ENCODE results near the gene DPEP1.
"Not testable (repeated sequence)": the region's sequence is repeated elsewhere in the genome, so short reads cannot be mapped to it uniquely, and the experiment has no call there.

The DPEP1 gene

DNA sequence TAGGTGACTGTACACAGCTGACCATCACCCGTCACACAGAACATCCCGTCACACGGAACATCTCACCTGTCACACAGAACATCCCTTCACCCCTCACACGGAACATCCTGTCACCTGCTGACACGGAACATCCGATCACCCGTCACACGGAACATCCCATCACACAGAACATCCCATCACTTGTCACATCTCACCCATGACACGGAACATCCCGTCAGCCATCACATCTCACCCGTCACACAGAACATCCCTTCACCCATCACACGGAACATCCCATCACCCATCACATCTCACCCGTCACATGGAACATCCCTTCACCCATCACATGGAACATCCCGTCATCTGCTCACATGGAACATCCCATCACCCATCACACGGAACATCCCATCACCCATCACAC, 34.1 kb upstream of the DPEP1 start:
- DNase-seq = no peak

DNA sequence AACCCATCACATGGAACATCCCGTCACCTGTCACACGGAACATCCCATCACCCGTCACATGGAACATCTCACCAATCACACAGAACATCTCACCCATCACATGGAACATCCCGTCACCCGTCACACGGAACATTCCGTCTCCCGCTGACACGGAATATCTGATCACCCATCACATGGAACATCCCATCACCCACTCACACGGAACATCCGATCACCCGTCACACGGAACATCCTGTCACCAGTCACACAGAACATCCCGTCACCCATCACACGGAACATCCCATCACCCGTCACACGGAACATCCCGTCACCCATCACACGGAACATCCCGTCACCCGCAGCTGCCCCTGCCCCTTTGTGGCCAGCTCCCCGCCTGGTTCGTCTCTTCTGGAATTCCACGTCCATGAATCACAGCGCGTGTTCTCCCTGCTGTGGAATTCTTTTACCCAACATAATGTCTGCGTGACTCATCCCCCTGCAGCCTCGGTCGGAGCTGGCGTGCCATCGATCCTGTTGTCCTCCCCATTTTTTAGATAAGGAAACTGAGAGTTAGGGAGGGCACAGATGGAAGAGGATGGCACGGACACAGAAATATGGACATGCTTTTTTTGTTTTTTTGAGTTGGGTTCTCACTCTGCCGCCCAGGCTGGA, 32.3 kb upstream of the DPEP1 start:
- no peak for DNase-seq

DNA sequence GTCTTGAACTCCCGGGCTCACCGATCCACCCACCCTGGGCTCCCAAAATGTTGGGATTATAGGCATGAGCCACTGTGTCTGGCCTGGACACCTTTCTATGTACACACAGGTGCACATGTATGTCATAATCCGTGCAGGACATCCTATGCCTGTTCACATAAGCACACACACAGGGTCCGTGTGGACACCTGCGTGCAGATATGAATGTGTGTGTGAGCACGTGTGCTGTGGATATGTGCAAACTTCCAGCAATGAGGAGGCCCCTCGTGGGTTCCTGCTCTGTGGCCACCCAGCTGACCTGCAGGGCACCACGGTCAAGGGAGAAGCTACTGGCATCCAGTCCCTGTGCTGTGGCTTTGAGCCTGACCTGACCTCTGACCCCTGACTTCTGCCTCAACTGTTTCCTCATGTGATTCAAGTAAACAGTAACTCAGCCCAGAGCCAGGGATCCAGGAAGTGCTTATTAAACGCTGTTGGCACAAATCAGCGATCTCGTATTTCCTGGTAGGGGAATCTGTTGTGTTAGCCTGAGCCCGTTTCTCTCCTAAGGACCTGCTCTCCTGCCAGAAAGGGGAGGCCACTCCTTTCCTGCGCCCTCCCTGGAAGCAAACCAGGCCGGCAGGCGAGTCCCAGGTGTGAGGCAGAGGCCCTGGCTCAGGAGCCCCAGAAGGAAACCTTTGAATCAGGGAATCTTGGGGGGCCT, 31.4 kb upstream of the DPEP1 start:
- DNase-seq = no peak

DNA sequence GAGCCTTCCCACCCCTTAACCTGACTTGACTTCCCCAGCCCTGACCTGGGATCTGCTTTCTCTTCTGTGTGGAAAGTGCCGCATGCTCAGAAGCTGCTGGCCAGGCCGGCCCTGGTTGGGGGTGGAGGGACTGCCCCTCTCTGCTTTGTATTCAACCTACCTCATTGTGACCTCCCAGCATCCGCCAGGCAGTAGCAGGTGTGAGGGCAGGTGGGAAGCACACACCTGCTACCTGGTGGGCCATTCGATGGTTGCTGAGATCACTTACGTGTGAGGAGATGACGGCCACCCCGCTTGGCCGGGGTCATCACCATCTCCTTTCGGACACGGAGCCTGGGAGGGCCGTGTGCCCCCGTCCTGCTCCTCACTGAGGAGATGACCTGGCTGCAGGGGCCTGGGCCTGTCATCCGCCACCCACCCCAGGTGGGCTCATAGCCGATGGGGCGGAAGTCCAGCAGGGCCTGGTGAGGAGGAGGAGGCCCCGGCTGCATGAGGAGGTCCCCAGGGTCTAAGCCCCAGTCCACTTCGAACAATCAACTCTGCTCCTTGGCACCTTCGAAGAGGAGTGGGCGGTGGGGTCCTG, 30.7 kb upstream of the DPEP1 start:
- no peak for DNase-seq

DNA sequence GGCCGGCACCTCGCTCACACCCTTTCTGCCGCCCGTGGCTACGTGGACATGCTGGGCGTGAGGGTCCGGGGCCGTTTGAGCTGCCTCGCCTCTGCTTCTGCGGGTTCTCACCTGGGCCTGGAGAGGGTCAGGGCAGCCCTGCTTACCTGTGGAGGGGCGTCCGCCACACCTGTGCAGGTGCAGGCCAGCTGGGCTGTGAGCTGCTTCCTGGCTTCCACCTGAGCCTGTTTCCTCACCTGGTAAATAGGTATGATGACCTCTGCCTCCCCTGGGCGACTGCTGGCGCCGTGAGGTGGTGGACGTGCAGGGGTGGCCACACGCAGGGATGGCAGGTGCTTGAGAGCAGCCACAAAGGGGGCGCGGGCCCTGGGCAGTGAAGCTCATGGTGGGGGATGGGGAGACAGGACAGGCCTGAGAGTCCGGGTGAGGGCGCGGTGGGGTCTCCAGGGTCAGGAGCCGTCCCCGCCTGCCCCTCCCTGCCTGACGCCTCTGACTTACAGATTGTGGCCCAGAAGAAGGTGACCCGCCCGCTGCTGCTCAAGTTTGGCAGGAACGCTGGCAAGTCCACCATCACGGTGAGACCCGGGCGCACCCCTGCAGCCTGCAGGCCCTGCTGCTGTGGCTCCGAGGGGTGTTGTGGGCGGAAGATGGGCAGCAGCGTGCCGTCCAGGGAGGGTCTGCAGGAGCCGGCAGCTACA, 30.1 kb upstream of the DPEP1 start:
- DNase-seq = no peak

DNA sequence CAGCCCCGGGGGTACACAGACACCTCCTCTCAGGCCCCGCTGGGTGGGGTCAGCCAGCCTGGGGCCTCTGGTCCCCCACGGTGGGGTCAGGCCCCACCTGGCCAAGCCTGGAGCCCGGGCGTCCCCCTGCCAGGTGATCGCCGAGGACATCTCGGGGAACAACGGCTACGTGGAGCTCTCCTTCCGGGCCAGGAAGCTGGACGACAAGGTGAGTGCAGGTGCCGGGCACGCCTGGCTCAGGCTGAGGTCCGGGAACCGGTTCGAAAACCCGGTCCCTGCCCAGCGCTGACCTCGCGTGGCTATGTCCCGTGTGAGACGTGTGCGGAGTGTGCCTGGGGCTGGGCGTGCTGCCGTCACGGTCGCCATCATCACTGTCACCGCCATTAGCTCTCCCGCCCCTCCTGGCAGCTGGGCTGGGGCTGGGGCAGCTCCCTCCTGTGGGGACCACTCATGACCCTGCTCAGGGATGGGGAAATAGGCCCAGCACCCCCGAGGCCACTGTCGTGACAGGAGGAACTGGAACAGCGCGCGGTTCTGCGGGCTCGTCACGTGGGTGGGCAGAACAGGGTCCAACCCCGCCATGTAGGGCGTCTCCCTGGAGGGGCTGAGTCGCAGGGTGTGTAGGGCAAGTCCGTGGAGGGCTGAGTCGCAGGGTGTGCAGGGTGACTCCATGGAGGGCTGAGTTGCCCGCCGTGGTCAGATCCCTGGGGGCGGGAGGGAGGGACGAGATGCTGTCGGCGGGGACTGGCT, 29.4 kb upstream of the DPEP1 start:
- DNase-seq = no peak

DNA sequence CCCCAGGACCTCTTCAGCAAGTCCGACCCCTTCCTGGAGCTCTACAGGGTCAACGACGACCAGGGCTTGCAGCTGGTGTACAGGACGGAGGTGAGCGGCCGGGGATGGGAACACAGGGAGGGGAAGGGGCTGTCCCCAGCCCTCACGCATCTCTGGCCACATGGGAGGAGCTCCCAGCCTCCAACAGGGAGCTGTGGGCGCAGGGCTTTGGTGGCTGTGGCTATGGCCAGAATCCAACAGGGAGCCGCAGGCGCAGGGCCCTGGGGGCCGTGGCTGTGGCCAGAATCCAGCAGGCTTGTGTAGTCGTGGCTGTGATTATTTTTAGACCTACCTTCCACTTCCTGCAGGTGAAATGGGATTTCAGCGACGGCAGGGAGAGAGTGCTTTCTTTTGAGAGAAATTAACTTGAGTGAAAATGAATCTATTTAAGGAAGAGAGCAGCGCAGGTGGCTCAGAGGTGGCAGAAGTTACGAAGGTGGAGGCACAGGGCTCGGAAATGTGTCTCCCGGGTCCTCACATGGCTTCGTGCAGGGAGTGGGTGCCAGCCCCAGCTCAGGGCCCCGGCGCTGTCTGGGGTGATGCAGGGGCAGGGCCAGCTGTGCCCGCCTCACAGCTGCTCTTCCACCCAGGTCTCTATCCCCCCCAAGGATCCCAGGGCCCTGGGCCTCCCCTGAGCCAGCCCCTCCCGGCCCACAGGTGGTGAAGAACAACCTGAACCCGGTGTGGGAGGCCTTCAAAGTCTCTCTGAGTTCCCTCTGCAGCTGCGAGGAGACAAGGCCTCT, 28.5 kb upstream of the DPEP1 start:
- DNase-seq = no peak

DNA sequence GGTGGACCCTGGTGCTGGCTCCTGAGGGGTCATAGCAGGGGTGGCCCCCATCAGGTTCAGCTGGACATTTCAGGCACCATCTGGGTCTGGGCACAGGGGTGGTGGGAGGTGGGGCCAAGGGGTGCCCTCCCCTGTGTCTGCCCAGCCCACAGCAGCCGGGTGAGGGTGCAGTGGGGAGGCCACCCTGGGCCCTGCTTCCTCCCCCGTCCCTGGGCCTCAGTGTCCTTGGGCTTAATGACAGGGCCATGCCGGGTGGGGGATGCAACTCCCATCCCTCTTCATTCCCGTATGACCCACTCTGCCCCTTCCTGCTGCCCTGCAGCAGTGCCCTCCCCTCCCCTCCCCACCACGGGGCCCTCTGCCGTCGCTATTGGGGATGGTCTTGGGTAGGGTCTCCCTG, 27.2 kb upstream of the DPEP1 start:
- no peak for DNase-seq

DNA sequence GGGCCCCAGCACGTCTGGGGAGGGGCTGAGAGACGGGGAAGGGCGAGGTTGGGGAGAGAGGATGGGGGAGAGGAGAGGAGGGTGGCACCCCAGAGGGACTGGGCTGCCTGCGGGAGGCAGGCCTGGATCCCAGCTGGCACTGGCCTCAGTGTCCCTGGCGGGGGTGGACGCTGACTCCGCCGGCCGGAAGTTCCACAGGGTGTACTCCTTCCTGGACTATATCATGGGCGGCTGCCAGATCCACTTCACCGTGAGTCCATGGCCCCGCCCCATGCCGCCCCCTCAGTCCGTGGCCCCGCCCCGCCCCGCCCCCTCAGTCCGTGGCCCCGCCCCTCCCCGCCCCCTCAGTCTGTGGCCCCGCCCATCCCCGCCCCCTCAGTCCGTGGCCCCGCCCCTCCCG, 26.6 kb upstream of the DPEP1 start:
- DNase-seq = no peak

DNA sequence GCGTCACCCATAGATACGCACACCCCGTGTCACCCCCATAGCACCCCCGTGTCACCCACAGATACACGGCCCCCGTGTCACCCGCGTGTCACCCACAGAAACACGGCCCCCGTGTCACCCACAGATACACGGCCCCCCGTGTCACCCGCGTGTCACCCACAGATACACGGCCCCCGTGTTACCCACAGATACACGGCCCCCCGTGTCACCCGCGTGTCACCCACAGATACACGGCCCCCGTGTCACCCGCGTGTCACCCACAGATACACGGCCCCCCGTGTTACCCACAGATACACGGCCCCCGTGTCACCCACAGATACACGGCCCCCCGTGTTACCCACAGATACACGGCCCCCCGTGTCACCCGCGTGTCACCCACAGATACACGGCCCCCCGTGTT, 25.8 kb upstream of the DPEP1 start:
- not testable (repeated sequence) for DNase-seq

DNA sequence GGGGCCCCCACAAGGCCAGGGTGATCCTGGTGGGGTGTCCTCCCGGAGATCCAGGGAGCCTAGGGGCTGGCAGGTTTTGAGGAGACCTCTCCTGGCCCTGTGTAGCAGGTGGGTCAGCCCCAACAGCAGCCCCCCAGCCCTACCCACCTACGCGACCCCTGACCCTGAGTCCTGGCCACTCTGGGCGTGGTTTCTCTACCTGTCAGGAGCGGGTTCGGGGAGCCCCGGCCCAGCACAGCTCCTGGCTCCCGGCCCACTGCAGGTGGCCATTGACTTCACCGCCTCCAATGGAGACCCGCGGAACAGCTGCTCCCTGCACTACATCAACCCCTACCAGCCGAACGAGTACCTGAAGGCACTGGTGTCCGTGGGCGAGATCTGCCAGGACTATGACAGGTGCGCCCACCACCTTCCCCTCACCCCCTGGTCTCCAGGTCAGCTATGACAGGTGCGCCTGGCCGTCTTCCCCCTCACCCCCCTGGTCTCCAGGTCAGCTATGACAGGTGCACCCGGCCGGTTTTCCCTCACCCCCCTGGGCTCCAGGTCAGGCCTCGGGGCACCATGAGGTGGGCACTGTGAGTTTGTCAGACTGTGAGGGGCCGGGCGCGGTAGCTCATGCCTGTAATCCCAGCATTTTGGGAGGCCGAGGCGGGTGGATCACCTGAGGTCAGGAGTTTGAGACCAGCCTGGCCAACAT, 24.9 kb upstream of the DPEP1 start:
- DNase-seq = no peak

DNA sequence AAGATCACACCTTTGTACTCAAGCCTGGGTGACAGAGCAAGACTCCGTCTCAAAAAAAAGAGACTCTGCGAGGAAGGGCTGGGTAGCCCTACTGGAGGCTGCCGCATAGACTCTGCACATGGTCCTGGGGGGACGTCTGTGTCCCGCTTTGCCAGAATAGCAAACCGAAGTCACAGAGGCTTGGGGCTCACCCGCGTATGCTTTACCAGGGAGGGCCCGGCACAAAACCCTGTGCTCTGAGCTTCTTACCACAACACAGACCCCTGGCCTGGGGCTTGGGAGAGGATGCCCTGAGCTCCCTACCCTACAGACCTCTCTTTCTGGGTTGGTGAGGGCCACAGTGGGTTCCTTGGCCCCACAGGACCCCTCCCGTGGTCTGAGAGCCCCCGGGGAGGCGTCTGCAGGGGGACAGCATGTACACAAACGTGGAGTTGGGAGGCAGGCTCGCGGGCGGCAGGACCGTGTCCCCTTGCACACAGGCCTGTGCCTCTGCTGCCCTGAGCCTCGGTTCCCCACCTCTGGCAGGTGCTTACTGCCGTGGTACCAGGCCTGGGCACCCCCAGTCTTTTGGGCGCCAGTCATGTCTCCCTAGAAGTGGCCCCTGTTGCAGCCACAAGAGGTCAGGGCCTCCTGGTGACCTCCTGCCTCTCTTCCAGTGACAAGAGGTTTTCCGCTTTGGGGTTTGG, 24.1 kb upstream of the DPEP1 start:
- no peak for DNase-seq

DNA sequence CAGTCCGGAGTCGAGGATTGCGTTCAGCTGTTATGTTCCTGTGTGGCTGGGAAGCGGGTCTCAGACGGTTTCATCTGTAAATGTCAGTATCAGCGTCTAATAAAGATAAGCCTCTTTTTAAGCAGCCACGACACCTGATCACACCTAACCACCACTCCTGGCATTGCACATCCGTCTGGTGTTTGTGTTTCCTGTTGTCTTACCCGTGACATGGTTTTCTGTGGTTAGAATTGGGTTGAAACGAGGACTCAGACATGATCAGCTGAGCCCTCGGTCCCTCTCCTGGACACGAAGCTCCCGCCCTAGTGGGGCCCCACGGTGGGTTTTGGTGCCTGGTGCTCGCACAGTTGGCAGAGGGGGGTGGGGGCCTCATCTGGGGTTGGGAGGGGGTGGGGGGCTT, 19.6 kb upstream of the DPEP1 start:
- peak; percentile 62 for DNase-seq

DNA sequence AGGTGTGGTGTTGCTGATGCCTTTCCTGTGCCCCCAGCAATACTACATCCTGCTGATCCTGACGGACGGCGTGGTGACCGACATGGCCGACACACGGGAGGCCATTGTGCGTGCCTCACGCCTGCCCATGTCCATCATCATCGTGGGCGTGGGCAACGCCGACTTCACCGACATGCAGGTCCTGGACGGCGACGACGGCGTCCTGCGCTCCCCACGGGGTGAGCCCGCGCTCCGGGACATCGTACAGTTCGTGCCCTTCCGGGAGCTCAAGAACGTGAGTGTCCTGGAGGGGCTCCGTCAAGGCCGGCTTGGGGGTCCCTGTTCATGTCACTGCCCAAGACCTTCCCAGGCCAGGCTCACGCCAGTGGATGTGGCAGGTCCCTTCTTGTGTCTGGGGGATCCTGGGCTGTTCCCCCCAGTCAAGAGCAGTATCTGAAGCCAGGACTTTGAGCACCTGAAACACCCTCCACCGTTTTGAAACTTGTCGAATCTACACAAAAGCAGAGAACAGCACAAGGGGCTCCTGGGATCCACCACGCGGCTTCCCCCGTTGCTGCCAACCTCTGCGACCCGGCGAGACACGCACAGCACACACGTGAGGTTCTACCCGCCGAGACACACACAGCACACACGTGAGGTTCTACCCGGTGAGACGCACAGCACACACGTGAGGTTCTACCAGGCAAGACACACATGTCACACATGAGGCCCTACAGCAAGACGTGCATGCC, 17.9 kb upstream of the DPEP1 start:
- no peak for DNase-seq

DNA sequence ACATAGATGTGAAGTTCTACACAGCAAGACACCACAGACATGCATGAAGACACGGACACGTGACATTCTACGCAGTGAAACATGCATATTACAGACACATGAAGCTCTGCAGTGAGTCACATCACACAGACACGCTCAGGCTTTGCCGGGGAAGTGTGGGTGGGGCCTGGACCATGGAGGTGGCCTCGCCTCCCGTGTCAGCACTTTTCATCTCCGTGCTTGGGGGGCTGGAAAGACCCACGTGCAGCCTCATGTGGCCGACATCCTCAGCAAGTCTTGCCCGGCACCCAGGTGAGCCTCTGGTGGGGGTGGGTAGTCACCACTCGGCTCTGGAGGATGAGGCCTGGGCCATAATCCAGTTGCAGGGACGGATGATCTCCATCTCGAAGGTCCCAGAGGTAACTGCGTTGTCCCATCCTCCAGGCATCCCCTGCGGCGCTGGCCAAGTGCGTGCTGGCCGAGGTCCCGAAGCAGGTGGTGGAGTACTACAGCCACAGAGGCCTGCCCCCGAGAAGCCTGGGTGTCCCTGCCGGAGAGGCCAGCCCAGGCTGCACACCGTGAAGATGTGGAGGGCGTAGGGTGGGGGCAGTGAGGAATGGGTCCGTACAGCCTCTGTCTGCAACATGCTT, 17.3 kb upstream of the DPEP1 start:
- no peak for DNase-seq

DNA sequence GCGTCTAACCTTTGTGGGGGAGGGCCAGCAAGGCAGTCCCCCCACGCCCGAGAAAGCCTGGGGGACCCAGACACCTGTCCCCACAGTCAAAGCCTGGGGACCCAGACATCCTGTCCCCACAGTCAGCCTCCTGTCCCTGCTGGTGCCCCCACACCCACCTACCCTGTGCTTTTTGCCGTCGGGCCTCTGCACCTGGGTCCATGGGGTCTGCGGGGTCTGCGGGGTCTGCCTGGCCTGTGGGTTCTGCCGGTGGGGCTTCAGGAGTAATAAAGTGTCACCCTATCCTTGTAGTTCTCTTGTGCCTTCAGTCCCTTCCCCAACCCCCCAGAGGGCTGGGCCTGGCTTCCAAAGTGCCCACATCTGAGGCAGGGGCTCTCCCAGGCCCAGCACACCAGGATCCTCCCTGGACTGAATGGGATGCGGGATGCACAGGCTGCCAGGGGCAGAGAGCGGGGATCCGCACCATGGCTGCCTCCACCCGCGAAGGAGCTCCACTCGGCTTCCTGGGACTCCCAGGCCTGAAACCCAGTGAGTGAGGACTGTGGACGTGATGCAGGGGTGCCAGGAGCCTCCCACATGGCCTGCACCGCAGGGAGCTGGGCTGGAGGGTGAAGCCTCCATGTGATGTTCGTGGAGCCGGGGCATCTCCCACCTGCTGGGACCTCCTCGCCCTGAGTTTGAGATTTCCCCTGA, 16.3 kb upstream of the DPEP1 start:
- no peak for DNase-seq

DNA sequence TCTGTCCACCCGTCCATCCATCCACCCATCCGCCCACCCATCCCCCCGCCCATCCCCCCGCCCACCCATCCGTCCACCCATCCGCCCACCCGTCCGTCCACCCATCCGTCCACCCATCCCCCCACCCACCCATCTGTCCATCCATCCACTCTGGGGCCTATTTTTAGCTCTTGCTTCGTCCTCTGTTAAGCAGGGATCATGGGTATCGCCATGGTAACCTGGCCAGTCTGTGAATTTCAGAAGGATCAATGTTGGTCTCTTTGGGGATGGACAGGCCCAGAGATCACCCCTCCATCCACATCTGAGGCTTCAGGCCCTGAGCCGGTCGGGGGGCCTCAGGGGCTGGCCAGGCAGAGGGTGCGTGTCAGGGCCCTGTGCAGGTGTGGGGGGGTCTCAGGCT, 15.2 kb upstream of the DPEP1 start:
- no peak for DNase-seq

DNA sequence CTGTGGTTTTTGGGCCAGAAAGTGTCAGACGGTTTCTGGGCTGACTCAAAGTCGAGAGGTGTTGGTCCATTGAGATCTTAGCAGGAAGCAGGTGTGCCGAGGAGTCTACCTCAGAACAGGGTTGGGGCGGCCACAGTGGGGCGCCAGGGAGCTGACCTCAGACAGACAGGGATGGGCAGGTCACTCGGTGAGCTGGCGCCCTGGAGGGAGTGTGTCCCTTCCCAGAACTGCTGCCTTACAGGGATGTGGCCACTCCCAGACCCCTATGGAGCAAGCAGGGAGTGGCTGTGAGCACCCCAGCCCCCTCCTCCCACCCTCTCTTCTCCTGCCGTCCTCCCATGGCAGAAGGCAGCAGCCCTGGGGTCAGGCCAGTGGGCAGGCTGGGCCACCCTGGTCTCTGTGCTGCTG, 14.0 kb upstream of the DPEP1 start:
- no peak for DNase-seq

DNA sequence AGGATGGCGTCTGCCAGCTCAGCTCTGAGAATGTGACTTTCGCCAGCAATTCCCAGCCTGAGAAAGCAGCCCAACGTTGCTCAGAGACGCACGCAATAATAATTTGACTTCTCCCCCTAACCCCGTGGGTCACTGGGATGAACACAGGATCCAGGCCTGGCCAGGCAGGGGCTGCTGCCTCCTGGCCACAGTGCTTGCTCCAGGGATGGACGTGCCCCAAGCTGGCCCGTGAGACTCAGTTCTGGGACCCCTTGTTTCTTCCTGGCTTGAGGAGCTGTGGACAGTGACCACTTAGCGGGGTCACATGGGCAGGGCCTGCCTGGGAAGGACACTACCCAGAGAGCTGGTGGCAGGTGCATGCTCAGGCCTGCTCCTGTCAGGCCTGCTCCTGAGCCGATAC, 13.5 kb upstream of the DPEP1 start:
- no peak for DNase-seq

Data from CD4-positive, alpha-beta T cell treated with Interferon gamma for 1 hour (primary cell).